ENCODE measurements around the gene OR5H2.
"Not testable (repeated sequence)": the region's sequence is repeated elsewhere in the genome, so short reads cannot be mapped to it uniquely, and the experiment has no call there.

The OR5H2 gene

GRCh38 chr3:98282205-98282604 is at the start of gene OR5H2:
OR5H2 (plus strand) TSS chr3:98282505; CDS start chr3:98282903, 398 bp downstream.
- DNase-seq (ENCODE audit: low read depth), result no peak

GRCh38 chr3:98233468-98233867 is 48.8 kb upstream of the OR5H2 start:
- DNase-seq (ENCODE audit: low read depth), result no peak

- DNase-seq (ENCODE audit: low read depth), result no peak
Measured at GRCh38 chr3:98240131-98240530, 42.2 kb upstream of the OR5H2 start.

- no peak for DNase-seq (ENCODE audit: low read depth)
Measured at GRCh38 chr3:98242155-98242554, 40.1 kb upstream of the OR5H2 start.

- no peak for DNase-seq (ENCODE audit: low read depth)
Measured at GRCh38 chr3:98243843-98244242, 38.5 kb upstream of the OR5H2 start.

- no peak for DNase-seq (ENCODE audit: low read depth)
Measured at GRCh38 chr3:98246142-98246541, 36.2 kb upstream of the OR5H2 start.

GRCh38 chr3:98256026-98256425 is 26.3 kb upstream of the OR5H2 start:
- not testable (repeated sequence) for DNase-seq (ENCODE audit: low read depth)

- no peak for DNase-seq (ENCODE audit: low read depth)
Measured at GRCh38 chr3:98259707-98260106, 22.6 kb upstream of the OR5H2 start.

- DNase-seq (ENCODE audit: low read depth), result no peak
Measured at GRCh38 chr3:98262046-98262445, 20.3 kb upstream of the OR5H2 start.

GRCh38 chr3:98263944-98264343 is 18.4 kb upstream of the OR5H2 start, which contains the start of gene OR5H6:
OR5H6 (plus strand) TSS chr3:98264244; CDS start chr3:98264333, 89 bp downstream.
- DNase-seq (ENCODE audit: low read depth), result no peak

GRCh38 chr3:98269846-98270245 is 12.5 kb upstream of the OR5H2 start:
- no peak for DNase-seq (ENCODE audit: low read depth)

- no peak for DNase-seq (ENCODE audit: low read depth)
Measured at GRCh38 chr3:98272126-98272525, 10.2 kb upstream of the OR5H2 start.

- no peak for DNase-seq (ENCODE audit: low read depth)
Measured at GRCh38 chr3:98274914-98275313, 7.4 kb upstream of the OR5H2 start.

GRCh38 chr3:98290916-98291315 is 8.6 kb downstream of the OR5H2 start:
- no peak for DNase-seq (ENCODE audit: low read depth)

- no peak for DNase-seq (ENCODE audit: low read depth)
Measured at GRCh38 chr3:98291332-98291957, 9.1 kb downstream of the OR5H2 start.

- no peak for DNase-seq (ENCODE audit: low read depth)
Measured at GRCh38 chr3:98322101-98322500, 39.8 kb downstream of the OR5H2 start.

GRCh38 chr3:98322686-98323085 is 40.4 kb downstream of the OR5H2 start:
- no peak for DNase-seq (ENCODE audit: low read depth)

- no peak for DNase-seq (ENCODE audit: low read depth)
Measured at GRCh38 chr3:98323425-98323824, 41.1 kb downstream of the OR5H2 start.

GRCh38 chr3:98325055-98325454 is 42.8 kb downstream of the OR5H2 start:
- no peak for DNase-seq (ENCODE audit: low read depth)

GRCh38 chr3:98326105-98326893 is 44.0 kb downstream of the OR5H2 start:
- no peak for DNase-seq (ENCODE audit: low read depth)

- no peak for DNase-seq (ENCODE audit: low read depth)
Measured at GRCh38 chr3:98326945-98327344, 44.6 kb downstream of the OR5H2 start.

- DNase-seq (ENCODE audit: low read depth), result no peak
Measured at GRCh38 chr3:98328933-98329332, 46.6 kb downstream of the OR5H2 start.

- DNase-seq (ENCODE audit: low read depth), result peak; percentile 12
Measured at GRCh38 chr3:98329392-98330124, 47.3 kb downstream of the OR5H2 start.

All from activated T-helper 1 cell treated with Interleukin-2 at 50 U/mL for 16 hours (primary cell).